HepG2 (cell line): ENCODE measurements around the gene HECA. TPM values are rescaled to one million over a fixed set of nuclear protein-coding genes. Genes with fewer than 3 reads are reported as not detected.

Experiments used
- E2F5 ChIP-seq: sonication (generic); formaldehyde crosslinking; conservative IDR thresholded peaks from 2 replicates; pipeline ENCODE4 v1.4.0; 2020; ENCODE audit warnings: missing genetic modification reagents
- ELF4 ChIP-seq: sonication (generic); formaldehyde crosslinking; IDR thresholded peaks from 2 replicates; pipeline ENCODE4 v1.5.0; 2020; ENCODE audit warnings: missing genetic modification reagents, mild to moderate bottlenecking, moderate library complexity, borderline replicate concordance
- ETV6 ChIP-seq: sonication (generic); formaldehyde crosslinking; conservative IDR thresholded peaks from 2 replicates; pipeline ENCODE4 v1.4.0; 2020; ENCODE audit warnings: missing genetic modification reagents
- JARID2 ChIP-seq: sonication (generic); formaldehyde crosslinking; IDR thresholded peaks from 2 replicates; pipeline ENCODE4 v1.8.1; 2023; ENCODE audit warnings: missing genetic modification reagents, inconsistent platforms; ENCODE audit not compliant: insufficient replicate concordance
- MED8 ChIP-seq: sonication (generic); formaldehyde crosslinking; IDR thresholded peaks from 2 replicates; pipeline ENCODE4 v1.8.1; 2023; ENCODE audit warnings: mild to moderate bottlenecking, missing genetic modification reagents; ENCODE audit not compliant: insufficient replicate concordance
- MEIS2 ChIP-seq: sonication (generic); formaldehyde crosslinking; IDR thresholded peaks from 2 replicates; pipeline ENCODE4 v1.9.0; 2021; ENCODE audit warnings: mild to moderate bottlenecking, missing genetic modification reagents
- NCOR1 ChIP-seq: fragments of 200-600 bp; sonication (generic); IDR thresholded peaks from 2 replicates; pipeline ENCODE4 v1.7.0; 2017; ENCODE audit warnings: antibody characterized with exemption, low read length, borderline replicate concordance
- NFAT5 ChIP-seq: sonication (generic); formaldehyde crosslinking; IDR thresholded peaks from 2 replicates; pipeline ENCODE4 v1.4.0; 2020; ENCODE audit warnings: missing genetic modification reagents
- NONO ChIP-seq, 2 experiments: fragments of 450-650 bp in 1 of 2; sonication (generic) in 1 of 2; formaldehyde crosslinking in 1 of 2; IDR thresholded peaks in 1 of 2; conservative IDR thresholded peaks in 1 of 2; 2 replicates each; pipeline versions ENCODE4 v1.6.1 to v1.8.0; 2017 to 2022; ENCODE audit warnings: mild to moderate bottlenecking in 1 of 2, missing genetic modification reagents in 1 of 2, moderate library complexity in 1 of 2
- PAXIP1 ChIP-seq: sonication (generic); formaldehyde crosslinking; conservative IDR thresholded peaks from 2 replicates; pipeline ENCODE4 v1.4.0; 2020; ENCODE audit warnings: mild to moderate bottlenecking, missing genetic modification reagents, moderate library complexity
- PHF5A ChIP-seq: IDR thresholded peaks from one replicate; pipeline ENCODE4 v1.6.1; 2018; ENCODE audit warnings: low read depth, missing genetic modification reagents; ENCODE audit not compliant: unreplicated experiment
- PRPF4 ChIP-seq: fragments of 200-400 bp; formaldehyde crosslinking; IDR thresholded peaks from 2 replicates; pipeline ENCODE4 v1.6.1; 2016; ENCODE audit warnings: low read length, low read depth; ENCODE audit not compliant: poor library complexity, severe bottlenecking
- REL ChIP-seq: sonication (generic); formaldehyde crosslinking; conservative IDR thresholded peaks from 2 replicates; pipeline ENCODE4 v1.8.0; 2022; ENCODE audit warnings: mild to moderate bottlenecking, missing genetic modification reagents, moderate library complexity
- RFX1 ChIP-seq: fragments of 450-650 bp; IDR thresholded peaks from 2 replicates; pipeline ENCODE4 v1.6.1; 2017
- SOX6 ChIP-seq, 2 experiments: fragments of 450-650 bp in 1 of 2; sonication (generic) in 1 of 2; formaldehyde crosslinking in 1 of 2; IDR thresholded peaks; 2 replicates each; pipeline versions ENCODE4 v1.4.0 to v1.6.1; 2017 to 2020; ENCODE audit warnings: antibody characterized with exemption in 1 of 2, mild to moderate bottlenecking in 1 of 2, missing genetic modification reagents in 1 of 2
- SP2 ChIP-seq: sonication (generic); formaldehyde crosslinking; IDR thresholded peaks from 2 replicates; pipeline ENCODE4 v1.5.1; 2020; ENCODE audit warnings: mild to moderate bottlenecking, missing genetic modification reagents
- YY1 ChIP-seq: IDR thresholded peaks from 2 replicates; pipeline ENCODE4 v1.6.1; 2011; ENCODE audit warnings: low read length, low read depth, moderate library complexity, mild to moderate bottlenecking; ENCODE audit not compliant: insufficient read depth, insufficient replicate concordance
- ZNF597 ChIP-seq: sonication (generic); formaldehyde crosslinking; IDR thresholded peaks from 2 replicates; pipeline ENCODE4 v1.5.0; 2020; ENCODE audit warnings: missing genetic modification reagents
- ZNF607 ChIP-seq: sonication (generic); formaldehyde crosslinking; IDR thresholded peaks from 2 replicates; pipeline ENCODE4 v1.5.1; 2020; ENCODE audit warnings: missing genetic modification reagents, mild to moderate bottlenecking, borderline replicate concordance
- polyA plus RNA-seq, 8 experiments: library from polyadenylated mRNA; depleted of rRNA in 3 of 8; stranded (reverse) in 7 of 8; unstranded in 1 of 8; fragments of >200 nt; fragmentation: Illumina TruSeq in 4 of 8; extraction: Trizol in 4 of 8; gene quantifications; 2 replicates each; pipeline versions ENCODE4 v1.2.1 to v1.2.3, GENCODE V29; 2011 to 2016; ENCODE audit warnings: low read depth in 4 of 8, missing spikeins in 1 of 8, mixed read lengths in 1 of 8; ENCODE audit not compliant: insufficient read depth in 1 of 8
- total RNA-seq, 5 experiments: library from RNA; depleted of rRNA; stranded (reverse); fragments of >200 nt; fragmentation: Illumina TruSeq; extraction: Trizol; gene quantifications; 2 replicates each; pipeline ENCODE4 v1.2.3, GENCODE V29; 2016; ENCODE audit warnings: low read depth in 1 of 5

Gene HECA
- total and polyA plus RNA-seq, 2 of the 13 experiments (the other 11 are each of a cell fraction or from before 2014, with no cell fraction given): 0.18 to 0.49 TPM

GRCh38 chr6:139219271-139219729, 84.4 kb downstream of the HECA start (continued):
- TF ChIP-seq E2F5 (no peak), RFX1 (no peak), JARID2 (CRISPR knock-in tag) (no peak), ZNF607 (CRISPR knock-in tag) (peak; percentile 68; the same call in 1 of the 2 replicates), PHF5A (CRISPR knock-in tag) (no peak), NCOR1 (no peak), MED8 (no peak), ZNF597 (CRISPR knock-in tag) (no peak), MEIS2 (CRISPR knock-in tag) (no peak), NFAT5 (CRISPR knock-in tag) (no peak), PRPF4 (no peak), ELF4 (CRISPR knock-in tag) (no peak), PAXIP1 (CRISPR knock-in tag) (0 out of 2 replicates have a peak, but pooled peaks have one; percentile 18), ETV6 (CRISPR knock-in tag) (no peak; the same call in 1 of the 2 replicates), YY1 (peak; percentile 41), NONO (IDR thresholded peaks at IDR 0.05) (no peak), NONO (CRISPR knock-in tag; conservative IDR thresholded peaks at IDR 0.05) (no peak), SP2 (CRISPR knock-in tag) (no peak), REL (CRISPR knock-in tag) (no peak), SOX6 (IDR thresholded peaks at IDR 0.05) (no peak), SOX6 (CRISPR knock-in tag; IDR thresholded peaks at IDR 0.05) (peak; percentile 46; the same call in 1 of the 2 replicates)
